Heart left ventricle (tissue), 13 donors: Measurements from ENCODE around the gene OR4K1.

Experiments used
- CTCF ChIP-seq, 12 donors: fragments of 200-600 bp; sonication (generic) in 4 of 12; IDR thresholded peaks; one replicate each; pipeline versions ENCODE4 v1.5.0 to v1.8.0; 2018 to 2022; ENCODE audit warnings: antibody characterized with exemption in 12 of 12, mild to moderate bottlenecking in 5 of 12
- POLR2A ChIP-seq, 2 donors: fragments of 450-650 bp; IDR thresholded peaks; one replicate each; pipeline ENCODE4 v1.6.1; 2017; ENCODE audit warnings: antibody characterized with exemption in 2 of 2, mild to moderate bottlenecking in 2 of 2, moderate library complexity in 2 of 2
- donor health status: ischemic (EF 13 %, LVEDD 7.1; RV severe dilation, severe dysfunction).
- donor health status: DM: no; HTN: yes; CAD: no.
- donor health status: DM: no; HTN: no; CAD: no.
- donor health status: ischemic (EF 25% LVEDD 6.9; RV normal size, moderate dysfunction).
- donor health status: ischemic (EF 25% LVEDD 5.7; RV mildly dilated, moderate dysfunction).
- donor health status: ischemic (EF 35%, LVEDD 5.7; RV mildly dilated, moderate dysfunction).
- donor health status: nonischemic (EF 11% LVEDD 7.7; RV severe dilation, severe dysfunction).
- donor health status: DM: yes; HTN: yes; CAD: no.
- donor health status: PGD.
- donor health status: ischemic (EF 29% LVEDD 5.4; RV normal size, mild dysfunction).
- donor health status: nonischemic (EF 23%, LVEDD 6.1; RV moderate dilation, normal function).

DNA sequence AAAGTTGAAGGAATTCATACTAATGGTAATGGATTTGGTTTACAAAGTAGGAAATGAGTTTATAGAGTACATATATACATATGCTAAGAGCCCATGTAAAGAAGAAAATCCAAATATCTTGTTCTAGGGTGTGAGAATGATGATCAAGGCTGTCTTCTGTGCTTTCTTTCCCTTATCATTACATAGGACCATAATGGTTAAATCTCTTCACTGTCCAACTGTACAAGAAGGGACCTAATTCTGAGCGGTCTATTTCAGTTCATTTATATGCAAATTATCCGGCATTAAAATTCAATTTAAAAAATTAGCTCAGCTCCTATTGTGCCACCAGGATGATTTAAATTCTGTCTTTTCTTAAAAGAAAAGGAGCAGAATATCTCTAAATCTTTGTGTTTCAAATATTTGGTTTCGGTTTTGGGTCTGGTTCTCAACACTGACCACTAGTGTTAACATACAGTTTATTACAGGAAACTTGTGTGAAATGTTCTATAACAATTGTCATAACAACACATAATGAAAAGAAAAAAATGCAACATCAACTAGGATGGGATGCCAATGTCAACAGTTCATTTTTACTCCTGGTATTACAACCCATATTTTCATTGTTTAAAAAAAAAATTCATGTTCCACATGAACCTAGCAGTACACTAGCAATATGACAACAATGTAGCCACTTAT lies 16.8 kb downstream of the OR4K1 start:
- TF ChIP-seq POLR2A (IDR thresholded peaks at IDR 0.05) (no peak), CTCF (IDR thresholded peaks at IDR 0.05) (no peak)
